HepG2 (cell line): ENCODE measurements around the gene VWA1. TPM values are rescaled to one million over a fixed set of nuclear protein-coding genes. Genes with fewer than 3 reads are reported as not detected.

ENCODE experiments used
- CBX5 ChIP-seq: sonication (generic); formaldehyde crosslinking; IDR thresholded peaks from 2 replicates; pipeline ENCODE4 v1.4.0; 2020; ENCODE audit warnings: missing genetic modification reagents, borderline replicate concordance
- FOXP1 ChIP-seq, 2 experiments: fragments of 450-650 bp in 1 of 2; IDR thresholded peaks; 2 replicates each; pipeline ENCODE4 v1.6.1; 2017 to 2018; ENCODE audit warnings: antibody characterized with exemption in 1 of 2
- MYNN ChIP-seq: sonication (generic); formaldehyde crosslinking; IDR thresholded peaks from 2 replicates; pipeline ENCODE4 v1.4.0; 2020; ENCODE audit warnings: mild to moderate bottlenecking, low read depth, missing genetic modification reagents
- PHF8 ChIP-seq: sonication (generic); formaldehyde crosslinking; IDR thresholded peaks from 2 replicates; pipeline ENCODE4 v1.5.0; 2020; ENCODE audit warnings: missing genetic modification reagents
- SATB2 ChIP-seq: sonication (generic); formaldehyde crosslinking; IDR thresholded peaks from 2 replicates; pipeline ENCODE4 v1.5.0; 2020; ENCODE audit warnings: missing genetic modification reagents
- SPEN ChIP-seq: sonication (generic); formaldehyde crosslinking; IDR thresholded peaks from 2 replicates; pipeline ENCODE4 v1.5.1; 2020; ENCODE audit warnings: low read depth, mild to moderate bottlenecking, missing genetic modification reagents
- TBX3 ChIP-seq: fragments of 450-650 bp; IDR thresholded peaks from 2 replicates; pipeline ENCODE4 v1.6.1; 2017; ENCODE audit warnings: antibody characterized with exemption, mild to moderate bottlenecking, inconsistent platforms, borderline replicate concordance
- ZFP62 ChIP-seq: sonication (generic); formaldehyde crosslinking; IDR thresholded peaks from 2 replicates; pipeline ENCODE4 v1.4.0; 2020; ENCODE audit warnings: missing genetic modification reagents
- ZMYM3 ChIP-seq: sonication (generic); formaldehyde crosslinking; IDR thresholded peaks from 2 replicates; pipeline ENCODE4 v1.5.1; 2020; ENCODE audit warnings: mild to moderate bottlenecking, missing genetic modification reagents
- ZNF33B ChIP-seq: sonication (generic); formaldehyde crosslinking; IDR thresholded peaks from 2 replicates; pipeline ENCODE4 v1.5.1; 2020; ENCODE audit warnings: mild to moderate bottlenecking, missing genetic modification reagents
- ZNF878 ChIP-seq: sonication (generic); formaldehyde crosslinking; IDR thresholded peaks from 2 replicates; pipeline ENCODE4 v1.8.1; 2023; ENCODE audit warnings: mild to moderate bottlenecking, missing genetic modification reagents, moderate library complexity
- polyA plus RNA-seq, 8 experiments: library from polyadenylated mRNA; depleted of rRNA in 3 of 8; stranded (reverse) in 7 of 8; unstranded in 1 of 8; fragments of >200 nt; fragmentation: Illumina TruSeq in 4 of 8; extraction: Trizol in 4 of 8; gene quantifications; 2 replicates each; pipeline versions ENCODE4 v1.2.1 to v1.2.3, GENCODE V29; 2011 to 2016; ENCODE audit warnings: low read depth in 4 of 8, missing spikeins in 1 of 8, mixed read lengths in 1 of 8; ENCODE audit not compliant: insufficient read depth in 1 of 8
- total RNA-seq, 5 experiments: library from RNA; depleted of rRNA; stranded (reverse); fragments of >200 nt; fragmentation: Illumina TruSeq; extraction: Trizol; gene quantifications; 2 replicates each; pipeline ENCODE4 v1.2.3, GENCODE V29; 2016; ENCODE audit warnings: low read depth in 1 of 5
- TF ChIP-seq, protein P1 (sequence below): IDR thresholded peaks from 2 replicates; pipeline ENCODE4 v1.6.1; 2016
- TF ChIP-seq, protein P2 (sequence below): sonication (generic); formaldehyde crosslinking; IDR thresholded peaks from 2 replicates; pipeline ENCODE4 v1.8.0; 2023; ENCODE audit warnings: mild to moderate bottlenecking, missing genetic modification reagents
- TF ChIP-seq, protein P3 (sequence below): IDR thresholded peaks from 2 replicates; pipeline ENCODE4 v1.6.1; 2016; ENCODE audit warnings: missing compliant biosample characterization, missing genetic modification reagents, borderline replicate concordance
- TF ChIP-seq, protein P4 (sequence below), 2 experiments: sonication (generic) in 1 of 2; formaldehyde crosslinking in 1 of 2; IDR thresholded peaks; 2 replicates each; pipeline versions ENCODE4 v1.4.0 to v1.6.1; 2016 to 2020; ENCODE audit warnings: borderline replicate concordance in 1 of 2, low read depth in 1 of 2, mild to moderate bottlenecking in 1 of 2, missing genetic modification reagents in 1 of 2

Gene VWA1
- total and polyA plus RNA-seq, 2 of the 13 experiments (the other 11 are each of a cell fraction or from before 2014, with no cell fraction given), result 40.9 to 57.5 TPM

DNA sequence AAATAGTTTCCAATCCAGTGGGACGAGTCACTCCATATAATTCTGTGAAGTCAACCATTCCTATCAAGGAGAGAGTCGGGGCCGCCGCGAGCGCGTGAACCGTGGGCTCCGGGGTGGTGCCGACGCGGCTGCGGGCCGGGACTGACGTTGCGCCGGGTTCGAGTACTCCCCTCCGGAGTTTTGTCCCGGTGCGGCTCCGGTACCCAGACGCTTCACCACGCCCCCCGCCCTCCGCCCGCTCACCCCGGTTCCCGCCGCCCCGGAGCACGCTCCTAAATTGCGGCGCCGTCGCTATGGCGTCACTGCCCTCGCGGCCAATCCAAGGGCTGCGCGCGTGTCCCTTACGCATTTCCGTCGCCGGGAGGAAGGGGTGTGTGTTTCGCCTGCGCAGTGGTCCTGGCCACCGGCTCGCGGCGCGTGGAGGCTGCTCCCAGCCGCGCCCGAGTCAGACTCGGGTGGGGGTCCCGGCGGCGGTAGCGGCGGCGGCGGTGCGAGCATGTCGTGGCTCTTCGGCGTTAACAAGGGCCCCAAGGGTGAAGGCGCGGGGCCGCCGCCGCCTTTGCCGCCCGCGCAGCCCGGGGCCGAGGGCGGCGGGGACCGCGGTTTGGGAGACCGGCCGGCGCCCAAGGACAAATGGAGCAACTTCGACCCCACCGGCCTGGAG lies 36.0 kb downstream of the VWA1 start, which contains the start of gene ATAD3B (continued):
- no peak for TF ChIP-seq ZNF33B (CRISPR knock-in tag)
- TF ChIP-seq, protein P1, sequence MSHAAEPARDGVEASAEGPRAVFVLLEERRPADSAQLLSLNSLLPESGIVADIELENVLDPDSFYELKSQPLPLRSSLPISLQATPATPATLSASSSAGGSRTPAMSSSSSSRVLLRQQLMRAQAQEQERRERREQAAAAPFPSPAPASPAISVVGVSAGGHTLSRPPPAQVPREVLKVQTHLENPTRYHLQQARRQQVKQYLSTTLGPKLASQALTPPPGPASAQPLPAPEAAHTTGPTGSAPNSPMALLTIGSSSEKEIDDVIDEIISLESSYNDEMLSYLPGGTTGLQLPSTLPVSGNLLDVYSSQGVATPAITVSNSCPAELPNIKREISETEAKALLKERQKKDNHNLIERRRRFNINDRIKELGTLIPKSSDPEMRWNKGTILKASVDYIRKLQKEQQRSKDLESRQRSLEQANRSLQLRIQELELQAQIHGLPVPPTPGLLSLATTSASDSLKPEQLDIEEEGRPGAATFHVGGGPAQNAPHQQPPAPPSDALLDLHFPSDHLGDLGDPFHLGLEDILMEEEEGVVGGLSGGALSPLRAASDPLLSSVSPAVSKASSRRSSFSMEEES (CRISPR knock-in tag), result peak; percentile 48; the same call in 1 of the 2 replicates
- TF ChIP-seq ZFP62 (CRISPR knock-in tag), result no peak
- no peak for TF ChIP-seq SATB2
- TF ChIP-seq ZMYM3 (CRISPR knock-in tag), result no peak
- TF ChIP-seq TBX3, result no peak; the same call in 1 of the 2 replicates
- no peak for TF ChIP-seq MYNN (CRISPR knock-in tag)
- TF ChIP-seq SPEN (CRISPR knock-in tag), result peak; percentile 89
- TF ChIP-seq, protein P2, sequence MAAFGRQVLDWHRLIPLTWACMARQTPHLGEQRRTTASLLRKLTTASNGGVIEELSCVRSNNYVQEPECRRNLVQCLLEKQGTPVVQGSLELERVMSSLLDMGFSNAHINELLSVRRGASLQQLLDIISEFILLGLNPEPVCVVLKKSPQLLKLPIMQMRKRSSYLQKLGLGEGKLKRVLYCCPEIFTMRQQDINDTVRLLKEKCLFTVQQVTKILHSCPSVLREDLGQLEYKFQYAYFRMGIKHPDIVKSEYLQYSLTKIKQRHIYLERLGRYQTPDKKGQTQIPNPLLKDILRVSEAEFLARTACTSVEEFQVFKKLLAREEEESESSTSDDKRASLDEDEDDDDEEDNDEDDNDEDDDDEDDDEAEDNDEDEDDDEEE (CRISPR knock-in tag), result no peak
- TF ChIP-seq, protein P3, sequence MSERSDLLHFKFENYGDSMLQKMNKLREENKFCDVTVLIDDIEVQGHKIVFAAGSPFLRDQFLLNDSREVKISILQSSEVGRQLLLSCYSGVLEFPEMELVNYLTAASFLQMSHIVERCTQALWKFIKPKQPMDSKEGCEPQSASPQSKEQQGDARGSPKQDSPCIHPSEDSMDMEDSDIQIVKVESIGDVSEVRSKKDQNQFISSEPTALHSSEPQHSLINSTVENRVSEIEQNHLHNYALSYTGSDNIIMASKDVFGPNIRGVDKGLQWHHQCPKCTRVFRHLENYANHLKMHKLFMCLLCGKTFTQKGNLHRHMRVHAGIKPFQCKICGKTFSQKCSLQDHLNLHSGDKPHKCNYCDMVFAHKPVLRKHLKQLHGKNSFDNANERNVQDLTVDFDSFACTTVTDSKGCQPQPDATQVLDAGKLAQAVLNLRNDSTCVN (CRISPR knock-in tag), result 0 out of 2 replicates have a peak, but pooled peaks have one; percentile 31
- TF ChIP-seq ZNF878 (CRISPR knock-in tag), result 0 out of 2 replicates have a peak, but pooled peaks have one; percentile 34
- TF ChIP-seq FOXP1 (IDR thresholded peaks at IDR 0.05), result no peak
- no peak for TF ChIP-seq FOXP1 (CRISPR knock-in tag; IDR thresholded peaks at IDR 0.05)
- TF ChIP-seq CBX5 (CRISPR knock-in tag), result peak; percentile 59; the same call in 1 of the 2 replicates
- peak; percentile 32 for TF ChIP-seq PHF8 (CRISPR knock-in tag)
- TF ChIP-seq, protein P4, sequence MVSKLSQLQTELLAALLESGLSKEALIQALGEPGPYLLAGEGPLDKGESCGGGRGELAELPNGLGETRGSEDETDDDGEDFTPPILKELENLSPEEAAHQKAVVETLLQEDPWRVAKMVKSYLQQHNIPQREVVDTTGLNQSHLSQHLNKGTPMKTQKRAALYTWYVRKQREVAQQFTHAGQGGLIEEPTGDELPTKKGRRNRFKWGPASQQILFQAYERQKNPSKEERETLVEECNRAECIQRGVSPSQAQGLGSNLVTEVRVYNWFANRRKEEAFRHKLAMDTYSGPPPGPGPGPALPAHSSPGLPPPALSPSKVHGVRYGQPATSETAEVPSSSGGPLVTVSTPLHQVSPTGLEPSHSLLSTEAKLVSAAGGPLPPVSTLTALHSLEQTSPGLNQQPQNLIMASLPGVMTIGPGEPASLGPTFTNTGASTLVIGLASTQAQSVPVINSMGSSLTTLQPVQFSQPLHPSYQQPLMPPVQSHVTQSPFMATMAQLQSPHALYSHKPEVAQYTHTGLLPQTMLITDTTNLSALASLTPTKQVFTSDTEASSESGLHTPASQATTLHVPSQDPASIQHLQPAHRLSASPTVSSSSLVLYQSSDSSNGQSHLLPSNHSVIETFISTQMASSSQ (IDR thresholded peaks at IDR 0.05; ENCODE audit: low read depth), result no peak
- TF ChIP-seq, protein P4 (CRISPR knock-in tag; IDR thresholded peaks at IDR 0.05; ENCODE audit: borderline replicate concordance), result peak; percentile 49; the same call in 1 of the 2 replicates
